GM23338 (cell line): ENCODE measurements around the gene RILP.

ENCODE experiments used
- CREB1 ChIP-seq: fragments of 250-450 bp; sonication (Bioruptor Pico); IDR thresholded peaks from 2 replicates; pipeline ENCODE4 v1.5.0; 2020; ENCODE audit warnings: low read depth, mild to moderate bottlenecking, moderate library complexity
- CTCF ChIP-seq, 2 experiments: fragments of 200-600 bp in 1 of 2; sonication (generic) in 1 of 2; conservative IDR thresholded peaks; 2 replicates each; pipeline versions ENCODE4 v1.5.1 to v1.6.1; 2016 to 2017; ENCODE audit warnings: antibody characterized with exemption in 2 of 2, low read depth in 2 of 2, mild to moderate bottlenecking in 2 of 2, moderate library complexity in 1 of 2
- ETS1 ChIP-seq: IDR thresholded peaks from 2 replicates; pipeline ENCODE4 v1.6.1; 2016; ENCODE audit warnings: antibody characterized with exemption
- EZH2 ChIP-seq: fragments of 200-600 bp; sonication (generic); IDR thresholded peaks from one replicate; pipeline ENCODE4 v1.8.0; 2017; ENCODE audit warnings: antibody characterized with exemption, mild to moderate bottlenecking, low read depth; ENCODE audit not compliant: unreplicated experiment
- EZH2phosphoT487 ChIP-seq: fragments of 200-600 bp; sonication (generic); IDR thresholded peaks from one replicate; pipeline ENCODE4 v1.8.1; 2018; ENCODE audit warnings: antibody characterized with exemption; ENCODE audit not compliant: unreplicated experiment
- JUNB ChIP-seq: IDR thresholded peaks from one replicate; pipeline ENCODE4 v1.6.1; 2016; ENCODE audit warnings: antibody characterized with exemption; ENCODE audit not compliant: unreplicated experiment
- NANOG ChIP-seq: IDR thresholded peaks from 2 replicates; pipeline ENCODE4 v1.6.1; 2016; ENCODE audit warnings: antibody characterized with exemption, borderline replicate concordance
- POLR2AphosphoS5 ChIP-seq: IDR thresholded peaks from 2 replicates; pipeline ENCODE4 v1.6.1; 2016; ENCODE audit warnings: antibody characterized with exemption, low read depth
- REST ChIP-seq: IDR thresholded peaks from one replicate; pipeline ENCODE4 v1.6.1; 2018; ENCODE audit warnings: antibody characterized with exemption; ENCODE audit not compliant: unreplicated experiment
- STAT1 ChIP-seq: IDR thresholded peaks from one replicate; pipeline ENCODE4 v1.6.1; 2016; ENCODE audit warnings: antibody characterized with exemption; ENCODE audit not compliant: unreplicated experiment
- ZNF114 ChIP-seq: fragments of 250-450 bp; sonication (Bioruptor Pico); IDR thresholded peaks from 2 replicates; pipeline ENCODE4 v1.5.0; 2020; ENCODE audit warnings: mild to moderate bottlenecking, moderate library complexity
- ZNF331 ChIP-seq: fragments of 250-450 bp; sonication (Bioruptor Pico); IDR thresholded peaks from 2 replicates; pipeline ENCODE4 v1.5.0; 2020; ENCODE audit warnings: low read depth, mild to moderate bottlenecking, moderate library complexity

GRCh38 chr17:1640329-1641064, 9.2 kb downstream of the RILP start:
- no peak for TF ChIP-seq CTCF (conservative IDR thresholded peaks at IDR 0.05; ENCODE audit: low read depth in 2 of 2)
- no peak for TF ChIP-seq JUNB
- TF ChIP-seq EZH2: no peak
- no peak for TF ChIP-seq POLR2AphosphoS5
- no peak for TF ChIP-seq CREB1 (CRISPR knock-in tag)
- TF ChIP-seq NANOG: no peak
- TF ChIP-seq EZH2phosphoT487: no peak
- TF ChIP-seq REST: no peak
- no peak for TF ChIP-seq ZNF114
- no peak for TF ChIP-seq ZNF331 (CRISPR knock-in tag)
- no peak for TF ChIP-seq ETS1
- no peak for TF ChIP-seq STAT1
